Uterus (tissue), 2 donors: ENCODE measurements around the gene MET.

Experiments
- CTCF ChIP-seq, 4 experiments: fragments of 200-600 bp in 2 of 4; fragments of 450-650 bp in 2 of 4; sonication (generic) in 2 of 4; IDR thresholded peaks; one replicate each; pipeline ENCODE4 v1.5.1; 2016 to 2019; ENCODE audit warnings: antibody characterized with exemption in 4 of 4, mild to moderate bottlenecking in 2 of 4, moderate library complexity in 1 of 4
- POLR2A ChIP-seq, 2 donors: fragments of 450-650 bp; IDR thresholded peaks; one replicate each; pipeline ENCODE4 v1.6.1; 2016; ENCODE audit warnings: antibody characterized with exemption in 2 of 2, mild to moderate bottlenecking in 1 of 2, moderate library complexity in 1 of 2

DNA sequence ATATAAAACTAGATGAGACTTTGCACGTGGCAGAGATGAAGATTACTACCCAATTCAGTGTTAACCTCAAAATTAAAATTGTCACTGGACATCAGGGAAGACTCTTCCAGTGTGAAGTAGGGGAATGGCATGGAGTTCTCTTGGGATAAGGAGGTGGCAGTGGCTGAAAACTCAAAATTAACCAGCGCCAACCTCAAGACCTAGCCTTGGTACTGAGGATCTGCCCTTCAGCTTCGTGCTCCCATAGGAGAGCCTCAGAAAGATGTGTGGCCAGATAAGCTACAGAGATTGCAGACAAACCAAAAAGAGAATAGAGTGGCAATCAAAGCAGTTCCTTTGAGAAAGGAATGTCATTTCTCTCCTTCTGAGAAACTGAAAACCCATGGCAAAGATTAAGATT, 143.0 kb downstream of the MET start:
- TF ChIP-seq CTCF (IDR thresholded peaks at IDR 0.05) (no peak), POLR2A (IDR thresholded peaks at IDR 0.05) (no peak)
